GM12878 (cell line): ENCODE results near the gene CPA4. TPM values are rescaled to one million over a fixed set of nuclear protein-coding genes. Genes with fewer than 3 reads are reported as not detected.

Experiments used
- ASH2L ChIP-seq: fragments of 300-600, 200-600 bp; sonication (generic); IDR thresholded peaks from 2 replicates; pipeline ENCODE4 v1.6.1; 2017; ENCODE audit warnings: low read depth, mild to moderate bottlenecking, borderline replicate concordance
- BRCA1 ChIP-seq: IDR thresholded peaks from 2 replicates; pipeline ENCODE4 v1.6.1; 2011; ENCODE audit warnings: low read depth, low read length, improper control_type of control experiment
- ELK1 ChIP-seq: IDR thresholded peaks from 2 replicates; pipeline ENCODE4 v1.6.1; 2012; ENCODE audit warnings: low read depth, low read length, improper control_type of control experiment
- KLF5 ChIP-seq: fragments of 450-650 bp; IDR thresholded peaks from 2 replicates; pipeline ENCODE4 v1.6.1; 2014; ENCODE audit warnings: mild to moderate bottlenecking; ENCODE audit not compliant: partially characterized antibody
- NR2C1 ChIP-seq: fragments of 450-650 bp; IDR thresholded peaks from 2 replicates; pipeline ENCODE4 v1.6.1; 2017; ENCODE audit warnings: antibody characterized with exemption, mild to moderate bottlenecking, moderate library complexity
- NR2F1 ChIP-seq: fragments of 450-650 bp; conservative IDR thresholded peaks from 2 replicates; pipeline ENCODE4 v1.6.1; 2017; ENCODE audit warnings: mild to moderate bottlenecking
- PBX3 ChIP-seq: IDR thresholded peaks from 2 replicates; pipeline ENCODE4 v1.6.1; 2011; ENCODE audit warnings: mild to moderate bottlenecking, low read depth, low read length, moderate library complexity; ENCODE audit not compliant: insufficient replicate concordance
- RAD21 ChIP-seq: IDR thresholded peaks from 2 replicates; pipeline ENCODE4 v1.6.1; 2011; ENCODE audit warnings: mild to moderate bottlenecking, low read depth, low read length, moderate library complexity; ENCODE audit not compliant: insufficient read depth
- RAD51 ChIP-seq: fragments of 450-650 bp; IDR thresholded peaks from 2 replicates; pipeline ENCODE4 v1.6.1; 2016; ENCODE audit warnings: moderate library complexity, mild to moderate bottlenecking, inconsistent platforms
- RB1 ChIP-seq: fragments of 450-650 bp; formaldehyde crosslinking; IDR thresholded peaks from 2 replicates; pipeline ENCODE4 v1.6.1; 2017; ENCODE audit warnings: mild to moderate bottlenecking, borderline replicate concordance
- SIN3A ChIP-seq: IDR thresholded peaks from 2 replicates; pipeline ENCODE4 v1.6.1; 2012; ENCODE audit warnings: low read depth, low read length, improper control_type of control experiment
- polyA plus RNA-seq, 11 experiments: library from polyadenylated mRNA; depleted of rRNA in 4 of 11; unstranded in 6 of 11; stranded (reverse) in 5 of 11; fragments of >200 nt; fragmentation: Nextera tagmentation in 4 of 11; fragmentation: Illumina TruSeq in 1 of 11; extraction: Ambion mirVana in 4 of 11; extraction: Trizol in 1 of 11; gene quantifications; 1 replicate in 1 of 11; 2 replicates in 10 of 11; pipeline versions ENCODE4 v1.2.1 to v1.2.3, GENCODE V29; 2011 to 2016; ENCODE audit warnings: inconsistent platforms in 2 of 11, missing spikeins in 2 of 11, low read depth in 1 of 11
- total RNA-seq, 4 experiments: library from RNA; depleted of rRNA in 3 of 4; stranded (reverse); fragments of >200 nt in 3 of 4; fragmentation: Illumina TruSeq in 1 of 4; extraction: Trizol in 1 of 4; gene quantifications; 2 replicates each; pipeline versions ENCODE4 v1.2.1 to v1.2.3, GENCODE V29; 2013 to 2021

The CPA4 gene
- total and polyA plus RNA-seq, 10 of the 15 experiments (the other 5 are each of a cell fraction or from before 2014, with no cell fraction given): 0.05 to 0.35 (median 0.18) TPM; not detected in 1

- TF ChIP-seq ELK1 (no peak), NR2C1 (no peak), RAD51 (no peak), SIN3A (no peak), BRCA1 (no peak), RB1 (no peak), PBX3 (no peak), ASH2L (no peak), RAD21 (no peak), NR2F1 (no peak), KLF5 (no peak)
These were observed 78.1 kb downstream of the CPA4 start (continued) for GRCh38 chr7:130371046-130371445.
